Activated gamma-delta T cell treated with anti-CD3 and anti-CD28 coated beads, Interleukin-2, amount 50 U/mL, for 16 hours (primary cell): ENCODE measurements around the gene CAPN3.

Source experiments
- DNase-seq: peaks from one replicate; pipeline ENCODE4 v3.0.0-alpha.2; 2020; ENCODE audit warnings: low read depth

Gene CAPN3

DNA sequence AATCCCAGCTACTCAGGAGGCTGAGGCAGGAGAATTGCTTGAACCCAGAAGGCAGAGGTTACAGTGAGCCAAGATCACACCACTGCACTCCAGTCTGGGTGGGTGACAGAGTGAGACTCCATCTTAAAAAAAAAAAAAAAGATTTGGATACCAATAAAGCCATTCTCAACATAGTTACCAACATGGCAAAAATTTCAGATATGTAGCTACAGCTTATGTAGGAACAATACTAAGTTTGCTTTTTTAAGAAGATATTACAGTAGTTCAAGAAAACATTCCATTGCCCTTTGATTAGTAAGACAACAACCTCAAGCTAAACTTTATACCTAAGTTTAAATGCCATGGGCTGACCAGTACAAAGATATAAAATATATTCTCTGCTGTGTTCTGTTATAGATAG, 97.2 kb downstream of the CAPN3 start:
- DNase-seq, result no peak

DNA sequence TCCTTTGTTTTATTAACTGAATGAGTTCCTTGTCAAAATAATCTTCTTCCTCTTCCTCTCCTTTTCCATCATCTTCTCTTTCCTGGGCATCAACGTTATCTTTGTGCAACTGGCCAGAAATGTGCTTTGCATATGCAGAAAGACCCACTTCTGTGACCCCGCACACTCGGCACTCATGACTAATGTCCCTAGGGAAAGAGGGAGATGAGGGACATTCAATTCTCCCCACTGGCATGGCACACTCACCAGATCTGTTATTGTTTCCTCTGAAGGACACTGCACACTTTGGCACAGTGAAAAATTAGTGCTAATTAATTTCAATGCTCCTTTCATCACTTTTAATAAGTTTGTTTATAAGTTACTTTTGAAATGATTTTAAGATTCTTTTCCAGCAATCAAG, 97.7 kb downstream of the CAPN3 start:
- DNase-seq, result no peak

DNA sequence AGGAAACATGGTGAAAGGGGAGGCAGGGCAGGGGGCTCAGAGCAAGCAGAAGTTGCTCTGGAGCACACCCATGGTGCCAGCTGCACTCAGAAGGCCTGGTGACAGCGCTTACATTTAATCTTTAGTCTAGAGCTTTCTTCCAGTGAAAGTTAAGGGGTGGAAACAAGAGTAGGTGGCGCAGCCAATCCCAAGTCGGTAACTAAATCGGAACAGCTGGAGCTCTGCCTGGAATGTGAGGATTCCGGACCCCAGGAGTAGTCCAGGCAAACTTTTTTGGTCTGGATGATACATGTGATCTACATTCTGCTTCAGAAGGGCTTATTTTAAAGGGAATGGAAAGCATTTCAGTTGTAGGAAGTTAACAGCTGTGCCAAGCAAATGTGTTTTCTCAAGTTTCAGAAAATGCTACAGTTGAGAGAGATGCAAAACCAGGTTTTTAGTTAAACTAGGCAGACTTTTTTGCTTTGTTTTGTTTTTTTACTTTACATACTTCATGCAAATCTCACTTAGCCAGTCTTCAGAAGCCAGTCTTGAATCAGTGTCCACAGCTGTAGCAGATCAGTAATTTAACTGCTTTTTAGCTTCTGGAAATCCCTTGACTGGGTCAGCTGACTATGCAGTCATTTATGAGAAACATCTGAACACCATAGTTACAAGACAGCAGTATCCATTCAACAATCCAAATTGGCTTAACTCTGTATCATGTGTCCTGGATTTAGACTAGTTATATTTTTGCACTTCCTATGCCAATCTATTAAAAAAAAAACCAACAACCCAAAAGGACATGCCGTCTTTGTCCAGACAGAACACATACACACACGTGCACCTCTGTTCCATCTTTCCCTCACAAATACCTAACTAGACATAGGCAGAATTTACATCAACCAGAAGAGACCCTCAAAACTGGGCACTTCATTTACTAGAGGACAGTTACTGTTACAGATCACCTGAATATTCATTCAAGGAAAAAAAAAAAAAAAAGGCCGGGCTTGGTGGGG, 98.4 kb downstream of the CAPN3 start:
- no peak for DNase-seq

DNA sequence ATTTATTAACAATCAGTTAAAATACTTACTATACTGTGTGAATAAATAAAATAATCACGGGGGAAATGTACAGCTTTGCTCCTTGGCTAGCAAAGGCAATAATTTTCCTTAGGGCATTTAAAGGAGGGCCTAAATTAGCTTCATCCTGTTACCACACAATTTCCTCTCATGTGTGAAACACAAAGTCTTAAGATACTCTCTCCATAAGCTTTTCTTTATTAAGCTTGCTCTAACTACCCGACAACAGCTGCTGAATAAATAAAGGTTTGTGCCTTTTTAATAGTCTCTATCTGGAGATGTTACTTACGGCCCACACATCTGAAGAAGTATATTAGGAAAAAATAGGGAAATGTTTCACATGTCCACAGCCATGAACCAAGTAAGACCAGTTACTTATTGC, 102.0 kb downstream of the CAPN3 start:
- DNase-seq, result no peak
